Thymus (tissue), 11 donors: ENCODE measurements around the gene ABHD12. TPM values are rescaled to one million over a fixed set of nuclear protein-coding genes. Genes with fewer than 3 reads are reported as not detected.
"Not testable (repeated sequence)": the region's sequence is repeated elsewhere in the genome, so short reads cannot be mapped to it uniquely, and the experiment has no call there.

Experiments
- DNase-seq, 9 donors: peaks; one replicate each; pipeline ENCODE4 v3.0.0-alpha.2; 2013; ENCODE audit warnings: low spot score in 9 of 9, low read depth in 6 of 9, missing footprints in 1 of 9
- H3K27ac ChIP-seq, 2 donors: one replicate each; pipeline ENCODE4 v1.5.1; 2013; ENCODE audit warnings: control low read depth in 1 of 2, low read depth in 1 of 2, low read length in 1 of 2, mild to moderate bottlenecking in 1 of 2, moderate library complexity in 1 of 2
- H3K27me3 ChIP-seq, 2 donors: one replicate each; pipeline ENCODE4 v1.5.1; 2013; ENCODE audit warnings: low read length in 1 of 2; ENCODE audit not compliant: control insufficient read depth in 2 of 2, insufficient read depth in 1 of 2
- H3K36me3 ChIP-seq, 2 donors: one replicate each; pipeline ENCODE4 v1.5.1; 2013; ENCODE audit warnings: low read length in 1 of 2, mild to moderate bottlenecking in 1 of 2, moderate library complexity in 1 of 2; ENCODE audit not compliant: control insufficient read depth in 2 of 2, insufficient read depth in 2 of 2
- H3K4me1 ChIP-seq, 2 donors: one replicate each; pipeline ENCODE4 v1.5.1; 2013; ENCODE audit warnings: low read length in 2 of 2; ENCODE audit not compliant: control insufficient read depth in 2 of 2, insufficient read depth in 2 of 2
- H3K4me3 ChIP-seq, 2 donors: one replicate each; pipeline ENCODE4 v1.5.1; 2013; ENCODE audit warnings: low read length in 2 of 2, control low read depth in 1 of 2, mild to moderate bottlenecking in 1 of 2
- H3K9me3 ChIP-seq, 2 donors: one replicate each; pipeline ENCODE4 v1.5.1; 2013; ENCODE audit warnings: low read length in 1 of 2, mild to moderate bottlenecking in 1 of 2; ENCODE audit not compliant: control insufficient read depth in 2 of 2, insufficient read depth in 1 of 2
- WGBS: extraction: QIAGEN DNeasy Blood & Tissue Kit; methylation state at CpG from one replicate; pipeline ENCODE4 v1.1.7; 2013; 5-methylcytosine and 5-hydroxymethylcytosine counted together
- polyA plus RNA-seq: library from polyadenylated mRNA; stranded (reverse); fragments of 200-250 nt; gene quantifications from one replicate; pipeline ENCODE4 v1.2.3, GENCODE V29; 2013
- total RNA-seq: library from RNA; stranded (reverse); fragments of 120-200 nt; gene quantifications from one replicate; pipeline ENCODE4 v1.2.4, GENCODE V29; 2013
- donor health status: healthy.

ABHD12 gene
- total and polyA plus RNA-seq, 2 donors: 16.5 to 28.8 TPM

DNA sequence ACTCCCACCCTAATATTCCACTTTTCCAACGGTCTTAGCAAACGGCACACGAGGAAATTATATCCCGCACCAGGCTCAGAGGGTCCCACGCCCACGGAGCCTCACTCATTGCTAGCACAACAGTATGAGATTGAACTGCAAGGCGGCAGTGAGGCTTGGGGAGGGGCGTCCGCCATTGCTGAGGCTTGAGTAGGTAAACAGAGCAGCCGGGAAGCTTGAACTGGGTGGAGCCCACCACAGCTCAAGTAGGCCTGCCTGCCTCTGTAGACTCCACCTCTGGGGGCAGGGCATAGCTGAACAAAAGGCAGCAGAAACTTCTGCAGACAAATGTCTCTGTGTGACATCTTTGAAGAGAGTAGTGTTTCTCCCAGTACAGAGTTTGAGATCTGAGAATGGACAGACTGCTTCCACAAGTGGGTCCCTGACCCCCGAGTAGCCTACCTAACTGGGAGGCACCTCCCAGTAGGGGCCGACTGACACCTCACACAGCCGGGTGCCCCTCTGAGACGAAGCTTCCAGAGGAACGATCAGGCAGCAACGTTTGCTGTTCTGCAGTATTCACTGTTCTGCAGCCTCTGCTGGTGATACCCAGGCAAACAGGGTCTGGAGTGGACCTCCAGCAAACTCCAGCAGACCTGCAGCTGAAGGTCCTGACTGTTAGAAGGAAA lies 129.7 kb downstream of the ABHD12 start:
- Histone ChIP-seq H3K4me1 (peaks cover 5 to 28% of the 10 kb centered on the region in 2 donors), H3K27ac (peak overlapping the region; percentile 40 to 70)
- H3K27me3 ChIP-seq, DNase-seq, H3K4me3 ChIP-seq, H3K36me3 ChIP-seq, H3K9me3 ChIP-seq: not testable (repeated sequence)
- WGBS: 95% methylated on average over 16 of the region's 16 CpGs

DNA sequence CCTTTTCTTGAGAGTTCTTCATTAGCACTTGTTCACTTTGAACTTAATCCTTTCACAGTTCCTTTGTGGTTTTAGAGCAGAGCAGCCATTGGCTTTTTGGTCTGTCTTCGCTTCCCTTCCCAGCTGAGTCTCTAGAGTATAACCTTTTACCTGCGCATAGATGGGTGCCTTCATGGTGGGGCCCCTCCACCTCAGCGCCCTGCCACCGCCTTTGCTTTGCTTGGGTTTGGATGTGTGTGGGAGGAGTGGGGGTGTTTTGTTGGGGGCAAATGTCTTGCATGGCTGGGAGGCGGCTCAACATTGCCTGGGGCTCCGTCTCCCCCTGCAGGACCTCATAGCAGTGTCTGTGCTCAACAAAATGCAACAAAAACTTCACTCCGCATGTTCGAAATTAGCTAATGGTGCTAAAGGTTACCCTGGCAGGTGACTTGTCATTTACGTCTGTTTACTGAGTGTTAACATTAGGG lies 130.8 kb downstream of the ABHD12 start:
- Histone ChIP-seq H3K27ac (peak overlapping the region; percentile 13 to 32), H3K4me1 (peaks cover 5 to 28% of the 10 kb centered on the region in 2 donors), H3K9me3 (peaks cover 0 to 3% of the 10 kb centered on the region in 2 donors), H3K36me3 (peaks cover 3 to 4% of the 10 kb centered on the region in 2 donors), H3K27me3 (no peaks in the 10 kb centered on the region), H3K4me3 (no peak overlapping the region)
- peak in 8 of 9 donors; percentile 30 to 83 (median 58) for DNase-seq
- WGBS: 65% methylated on average over 9 of the region's 9 CpGs

DNA sequence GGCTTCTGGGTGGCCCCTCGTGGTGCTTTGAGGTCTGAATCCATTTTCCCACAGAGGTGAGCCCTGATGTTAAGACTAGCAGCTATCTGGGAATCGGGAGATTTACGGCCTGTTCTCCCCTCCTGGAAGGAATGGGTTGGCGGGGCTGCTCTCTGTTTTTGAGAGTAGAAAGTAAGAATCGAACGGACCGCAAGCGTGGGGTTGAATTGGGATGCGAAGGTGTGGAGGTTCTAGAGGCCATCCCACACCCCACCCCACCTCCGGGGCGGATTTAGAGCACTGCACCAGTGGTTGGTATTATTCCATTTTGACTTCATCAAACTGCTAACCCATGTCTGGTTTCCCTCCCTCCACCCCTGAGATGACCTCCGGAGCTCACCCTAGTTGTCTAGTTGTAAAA lies 131.3 kb downstream of the ABHD12 start:
- H3K9me3 ChIP-seq: peaks cover 0 to 3% of the 10 kb centered on the region in 2 donors
- H3K4me3 ChIP-seq: no peak overlapping the region
- no peak for DNase-seq
- H3K27ac ChIP-seq: peak overlapping the region in 1 of 2 donors; percentile 13
- peaks cover 3 to 4% of the 10 kb centered on the region in 2 donors for H3K36me3 ChIP-seq
- no peaks in the 10 kb centered on the region for H3K27me3 ChIP-seq
- H3K4me1 ChIP-seq: peaks cover 5 to 28% of the 10 kb centered on the region in 2 donors
- 92% methylated on average over 12 of the region's 12 CpGs for whole genome bisulfite sequencing

- no peak overlapping the region for H3K4me3 ChIP-seq
- H3K27me3 ChIP-seq: no peaks in the 10 kb centered on the region
- H3K4me1 ChIP-seq: peaks cover 5 to 28% of the 10 kb centered on the region in 2 donors
- DNase-seq: no peak
- H3K36me3 ChIP-seq: peaks cover 3 to 4% of the 10 kb centered on the region in 2 donors
- WGBS: 94% methylated on average over 4 of the region's 4 CpGs
- peaks cover 0 to 3% of the 10 kb centered on the region in 2 donors for H3K9me3 ChIP-seq
- peak overlapping the region in 1 of 2 donors; percentile 66 for H3K27ac ChIP-seq
Observed at GRCh38 chr20:25258828-25259227, 131.8 kb downstream of the ABHD12 start.

DNA sequence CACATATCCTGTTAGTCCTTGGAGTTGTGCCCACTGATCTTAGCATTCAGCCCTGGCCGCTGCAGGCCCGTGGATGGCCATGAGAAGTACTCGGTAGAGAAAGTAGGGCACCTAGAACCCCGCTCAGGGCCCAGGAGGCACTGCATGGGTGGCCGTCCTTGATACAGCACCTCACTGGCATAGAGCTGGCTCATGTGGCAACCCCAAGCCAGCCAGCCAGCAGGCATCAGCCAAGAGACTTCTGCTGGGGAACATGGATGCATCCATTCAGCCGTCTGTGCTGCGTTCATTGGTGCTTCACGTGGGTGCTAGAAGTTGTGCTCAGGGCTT lies 132.2 kb downstream of the ABHD12 start:
- Histone ChIP-seq H3K4me3 (no peak overlapping the region), H3K27ac (peak overlapping the region in 1 of 2 donors; percentile 66), H3K36me3 (peaks cover 3 to 4% of the 10 kb centered on the region in 2 donors), H3K4me1 (peaks cover 5 to 28% of the 10 kb centered on the region in 2 donors), H3K9me3 (peaks cover 0 to 3% of the 10 kb centered on the region in 2 donors), H3K27me3 (no peaks in the 10 kb centered on the region)
- 97% methylated on average over 8 of the region's 8 CpGs for WGBS
- no peak for DNase-seq

GRCh38 chr20:25257756-25258475 lies 132.7 kb downstream of the ABHD12 start:
- no peak for DNase-seq
- no peaks in the 10 kb centered on the region for H3K27me3 ChIP-seq
- H3K27ac ChIP-seq: no peak overlapping the region
- peaks cover 0 to 3% of the 10 kb centered on the region in 2 donors for H3K9me3 ChIP-seq
- 97% methylated on average over 10 of the region's 10 CpGs for WGBS
- H3K4me3 ChIP-seq: no peak overlapping the region
- peaks cover 3 to 4% of the 10 kb centered on the region in 2 donors for H3K36me3 ChIP-seq
- H3K4me1 ChIP-seq: peaks cover 5 to 28% of the 10 kb centered on the region in 2 donors

GRCh38 chr20:25257130-25257529 lies 133.5 kb downstream of the ABHD12 start:
- Histone ChIP-seq H3K27me3 (no peaks in the 10 kb centered on the region), H3K9me3 (peaks cover 0 to 3% of the 10 kb centered on the region in 2 donors), H3K27ac (no peak overlapping the region), H3K36me3 (peaks cover 3 to 4% of the 10 kb centered on the region in 2 donors), H3K4me1 (peaks cover 5 to 28% of the 10 kb centered on the region in 2 donors), H3K4me3 (no peak overlapping the region)
- 96% methylated on average over 5 of the region's 5 CpGs for WGBS
- DNase-seq: no peak

- H3K4me1 ChIP-seq: peaks cover 5 to 28% of the 10 kb centered on the region in 2 donors
- H3K4me3 ChIP-seq: no peak overlapping the region
Observed at GRCh38 chr20:25256226-25256859, 134.3 kb downstream of the ABHD12 start.

More at GRCh38 chr20:25256226-25256859, 134.3 kb downstream of the ABHD12 start:
- peak overlapping the region in 1 of 2 donors; percentile 33 for H3K27ac ChIP-seq
- WGBS: 98% methylated on average over 5 of the region's 5 CpGs
- H3K36me3 ChIP-seq: peaks cover 3 to 4% of the 10 kb centered on the region in 2 donors
- no peaks in the 10 kb centered on the region for H3K27me3 ChIP-seq
- DNase-seq: no peak
- peaks cover 0 to 3% of the 10 kb centered on the region in 2 donors for H3K9me3 ChIP-seq
